ENCODE data around the gene GARNL3. TPM values are rescaled to one million over a fixed set of nuclear protein-coding genes. Genes with fewer than 3 reads are reported as not detected.

GARNL3 gene, protein sequence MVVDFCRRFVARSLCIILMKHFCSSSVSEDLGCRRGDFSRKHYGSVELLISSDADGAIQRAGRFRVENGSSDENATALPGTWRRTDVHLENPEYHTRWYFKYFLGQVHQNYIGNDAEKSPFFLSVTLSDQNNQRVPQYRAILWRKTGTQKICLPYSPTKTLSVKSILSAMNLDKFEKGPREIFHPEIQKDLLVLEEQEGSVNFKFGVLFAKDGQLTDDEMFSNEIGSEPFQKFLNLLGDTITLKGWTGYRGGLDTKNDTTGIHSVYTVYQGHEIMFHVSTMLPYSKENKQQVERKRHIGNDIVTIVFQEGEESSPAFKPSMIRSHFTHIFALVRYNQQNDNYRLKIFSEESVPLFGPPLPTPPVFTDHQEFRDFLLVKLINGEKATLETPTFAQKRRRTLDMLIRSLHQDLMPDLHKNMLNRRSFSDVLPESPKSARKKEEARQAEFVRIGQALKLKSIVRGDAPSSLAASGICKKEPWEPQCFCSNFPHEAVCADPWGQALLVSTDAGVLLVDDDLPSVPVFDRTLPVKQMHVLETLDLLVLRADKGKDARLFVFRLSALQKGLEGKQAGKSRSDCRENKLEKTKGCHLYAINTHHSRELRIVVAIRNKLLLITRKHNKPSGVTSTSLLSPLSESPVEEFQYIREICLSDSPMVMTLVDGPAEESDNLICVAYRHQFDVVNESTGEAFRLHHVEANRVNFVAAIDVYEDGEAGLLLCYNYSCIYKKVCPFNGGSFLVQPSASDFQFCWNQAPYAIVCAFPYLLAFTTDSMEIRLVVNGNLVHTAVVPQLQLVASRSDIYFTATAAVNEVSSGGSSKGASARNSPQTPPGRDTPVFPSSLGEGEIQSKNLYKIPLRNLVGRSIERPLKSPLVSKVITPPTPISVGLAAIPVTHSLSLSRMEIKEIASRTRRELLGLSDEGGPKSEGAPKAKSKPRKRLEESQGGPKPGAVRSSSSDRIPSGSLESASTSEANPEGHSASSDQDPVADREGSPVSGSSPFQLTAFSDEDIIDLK
- polyA plus RNA-seq (2012; ENCODE audit: insufficient read length, low read depth), result 4.1 TPM

DNA sequence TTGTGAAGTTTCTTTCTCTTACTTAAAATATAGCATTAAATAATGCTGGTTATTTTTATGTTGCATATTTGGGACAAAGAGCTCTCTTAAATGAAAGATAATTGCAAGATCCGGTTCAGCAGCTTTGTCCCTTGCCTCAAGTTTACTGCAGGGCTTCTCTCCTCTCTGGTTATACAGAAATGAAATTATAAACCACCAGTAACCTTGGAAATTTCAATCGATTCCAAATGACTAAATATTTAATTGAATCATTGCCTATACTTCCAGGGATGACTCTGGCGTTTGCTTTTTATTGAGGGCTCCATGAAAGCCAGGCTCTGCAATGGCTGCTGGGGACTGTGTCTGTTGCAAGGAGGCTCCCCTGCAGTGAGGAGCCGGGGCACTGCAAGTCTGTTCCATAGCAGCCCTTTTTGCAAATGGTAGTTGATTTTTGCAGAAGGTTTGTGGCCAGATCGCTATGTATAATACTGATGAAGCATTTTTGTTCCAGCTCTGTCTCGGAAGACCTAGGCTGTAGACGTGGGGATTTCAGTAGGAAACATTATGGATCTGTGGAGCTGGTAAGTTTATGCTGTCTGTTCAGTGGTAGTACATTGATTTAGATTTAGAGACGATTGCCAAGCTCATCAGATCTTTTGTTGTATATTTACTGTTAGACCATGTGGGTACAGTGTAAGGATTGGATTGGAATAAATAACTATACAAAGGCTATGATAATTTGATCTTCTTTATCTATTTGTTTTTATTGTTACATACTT is at the start of gene GARNL3:
Gene GARNL3 (plus strand): TSS at position 313 of the 758 bp plus-strand sequence. CDS start 104 bp downstream, at position 417.
- TF ChIP-seq, protein P1, sequence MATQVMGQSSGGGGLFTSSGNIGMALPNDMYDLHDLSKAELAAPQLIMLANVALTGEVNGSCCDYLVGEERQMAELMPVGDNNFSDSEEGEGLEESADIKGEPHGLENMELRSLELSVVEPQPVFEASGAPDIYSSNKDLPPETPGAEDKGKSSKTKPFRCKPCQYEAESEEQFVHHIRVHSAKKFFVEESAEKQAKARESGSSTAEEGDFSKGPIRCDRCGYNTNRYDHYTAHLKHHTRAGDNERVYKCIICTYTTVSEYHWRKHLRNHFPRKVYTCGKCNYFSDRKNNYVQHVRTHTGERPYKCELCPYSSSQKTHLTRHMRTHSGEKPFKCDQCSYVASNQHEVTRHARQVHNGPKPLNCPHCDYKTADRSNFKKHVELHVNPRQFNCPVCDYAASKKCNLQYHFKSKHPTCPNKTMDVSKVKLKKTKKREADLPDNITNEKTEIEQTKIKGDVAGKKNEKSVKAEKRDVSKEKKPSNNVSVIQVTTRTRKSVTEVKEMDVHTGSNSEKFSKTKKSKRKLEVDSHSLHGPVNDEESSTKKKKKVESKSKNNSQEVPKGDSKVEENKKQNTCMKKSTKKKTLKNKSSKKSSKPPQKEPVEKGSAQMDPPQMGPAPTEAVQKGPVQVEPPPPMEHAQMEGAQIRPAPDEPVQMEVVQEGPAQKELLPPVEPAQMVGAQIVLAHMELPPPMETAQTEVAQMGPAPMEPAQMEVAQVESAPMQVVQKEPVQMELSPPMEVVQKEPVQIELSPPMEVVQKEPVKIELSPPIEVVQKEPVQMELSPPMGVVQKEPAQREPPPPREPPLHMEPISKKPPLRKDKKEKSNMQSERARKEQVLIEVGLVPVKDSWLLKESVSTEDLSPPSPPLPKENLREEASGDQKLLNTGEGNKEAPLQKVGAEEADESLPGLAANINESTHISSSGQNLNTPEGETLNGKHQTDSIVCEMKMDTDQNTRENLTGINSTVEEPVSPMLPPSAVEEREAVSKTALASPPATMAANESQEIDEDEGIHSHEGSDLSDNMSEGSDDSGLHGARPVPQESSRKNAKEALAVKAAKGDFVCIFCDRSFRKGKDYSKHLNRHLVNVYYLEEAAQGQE (IDR thresholded peaks at IDR 0.05; ENCODE audit: insufficient read depth in 1 of 2, low read depth in 2 of 2, low read length in 2 of 2), result no peak
- TF ChIP-seq FOXP2 (optimal IDR thresholded peaks at IDR 0.05; ENCODE audit: borderline replicate concordance, extremely low read depth, extremely low read length, insufficient read depth) (no peak), TAF1 (IDR thresholded peaks at IDR 0.05; ENCODE audit: borderline replicate concordance, insufficient read depth, low read length) (no peak), SIN3A (IDR thresholded peaks at IDR 0.05; ENCODE audit: borderline replicate concordance, insufficient read depth, low read length) (no peak), POLR2AphosphoS5 (IDR thresholded peaks at IDR 0.05; ENCODE audit: low read depth, low read length) (no peak)

DNA sequence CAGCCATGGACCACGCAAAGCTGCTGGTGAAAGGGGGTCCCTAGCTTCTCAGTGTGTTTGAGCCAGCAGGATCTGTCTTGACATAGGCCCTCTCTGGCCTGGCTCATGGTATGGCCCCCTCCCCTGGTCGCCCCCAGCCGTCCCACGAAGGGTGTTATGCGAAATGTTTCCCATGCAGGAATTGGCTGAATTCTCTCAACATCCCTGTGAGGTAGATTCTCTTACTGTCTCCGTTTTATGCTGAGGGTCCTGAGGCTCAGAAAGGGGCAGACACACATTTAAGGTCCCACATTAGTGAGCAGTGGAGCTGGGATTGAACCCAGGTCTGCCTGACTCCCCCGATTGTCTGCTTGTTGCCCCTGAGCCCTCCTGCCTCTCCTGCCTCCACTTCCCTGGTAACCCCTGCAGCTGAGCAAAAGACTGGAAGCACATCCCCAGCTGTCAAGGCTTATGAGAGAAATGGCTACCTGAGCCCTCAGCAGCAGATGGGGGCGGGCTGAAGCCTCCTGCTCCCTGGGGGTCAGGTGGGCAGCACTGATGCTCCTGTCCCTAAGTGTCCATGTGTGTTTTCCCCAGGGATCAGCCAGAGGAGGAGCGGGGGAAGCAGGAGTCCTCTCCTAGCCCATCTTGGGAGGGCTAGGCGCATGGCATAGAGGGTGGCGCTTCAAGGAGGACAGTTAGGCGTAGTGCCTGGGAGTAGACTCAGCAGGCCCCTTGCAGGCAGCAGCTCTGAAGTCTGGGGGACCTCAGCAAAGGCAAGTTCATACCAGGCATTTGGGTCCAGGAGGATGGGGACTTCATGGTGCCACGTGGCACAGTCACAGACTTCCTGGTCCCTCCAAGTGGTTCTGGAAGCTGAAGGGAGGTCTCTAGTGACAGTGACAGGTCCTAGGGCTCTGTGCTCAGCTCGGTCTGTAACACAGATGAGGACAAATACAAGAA is 49.0 kb upstream of the GARNL3 start:
- no peak for TF ChIP-seq POLR2AphosphoS5 (IDR thresholded peaks at IDR 0.05; ENCODE audit: low read depth, low read length)
- no peak for TF ChIP-seq SIN3A (IDR thresholded peaks at IDR 0.05; ENCODE audit: borderline replicate concordance, insufficient read depth, low read length)
- TF ChIP-seq TAF1 (IDR thresholded peaks at IDR 0.05; ENCODE audit: borderline replicate concordance, insufficient read depth, low read length), result no peak
- TF ChIP-seq, protein P1 (IDR thresholded peaks at IDR 0.05; ENCODE audit: insufficient read depth in 1 of 2, low read depth in 2 of 2, low read length in 2 of 2), result no peak
- TF ChIP-seq FOXP2 (optimal IDR thresholded peaks at IDR 0.05; ENCODE audit: borderline replicate concordance, extremely low read depth, extremely low read length, insufficient read depth), result no peak

DNA sequence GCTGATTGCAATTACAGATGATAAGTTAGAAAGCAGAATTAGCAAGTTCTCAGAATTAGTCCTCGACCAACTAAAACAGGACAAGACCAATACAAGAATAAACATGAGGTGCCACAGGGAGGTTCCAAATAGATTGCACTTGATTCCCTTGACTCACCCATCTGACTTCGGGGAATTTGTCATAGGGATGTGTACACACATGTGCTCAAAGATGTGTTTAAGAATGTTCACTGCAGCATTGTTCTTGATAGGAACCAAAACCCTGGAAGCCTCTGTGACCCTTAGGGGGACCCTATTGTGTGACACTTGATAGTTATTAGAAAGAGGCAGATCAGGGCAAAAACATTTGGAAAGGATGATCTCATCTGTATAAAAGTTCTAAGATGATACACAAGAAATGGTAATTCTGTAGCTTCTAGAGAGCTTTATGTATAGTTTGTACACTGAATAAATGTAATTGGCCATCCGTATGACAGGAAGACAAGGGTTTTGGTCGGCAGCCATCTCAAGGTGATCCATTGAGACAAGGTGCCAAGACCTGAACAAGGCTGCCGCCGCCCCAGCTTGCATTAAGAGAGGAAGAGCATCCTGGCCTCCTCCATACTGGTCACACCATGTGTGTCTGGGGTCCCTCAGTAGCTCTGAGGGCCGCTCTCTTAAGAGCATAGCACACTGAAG is 48.2 kb upstream of the GARNL3 start:
- TF ChIP-seq TAF1 (IDR thresholded peaks at IDR 0.05; ENCODE audit: borderline replicate concordance, insufficient read depth, low read length) (no peak), POLR2AphosphoS5 (IDR thresholded peaks at IDR 0.05; ENCODE audit: low read depth, low read length) (no peak), FOXP2 (optimal IDR thresholded peaks at IDR 0.05; ENCODE audit: borderline replicate concordance, extremely low read depth, extremely low read length, insufficient read depth) (no peak), SIN3A (IDR thresholded peaks at IDR 0.05; ENCODE audit: borderline replicate concordance, insufficient read depth, low read length) (no peak)
- TF ChIP-seq, protein P1 (IDR thresholded peaks at IDR 0.05; ENCODE audit: insufficient read depth in 1 of 2, low read depth in 2 of 2, low read length in 2 of 2), result no peak

Data from PFSK-1 (cell line).